Measurements from ENCODE around the gene KCNAB1.
A peak's percentile ranks its signal among the peaks of the same experiment; 100 is the strongest.

Gene KCNAB1

GRCh38 chr3:156448300-156448699 lies 327.9 kb downstream of the KCNAB1 start:
- peak; percentile 63 for ATAC-seq
- TF ChIP-seq ZNF70 (CRISPR knock-in tag; IDR thresholded peaks at IDR 0.05) (no peak), TOX (CRISPR knock-in tag; IDR thresholded peaks at IDR 0.05; ENCODE audit: borderline replicate concordance) (no peak), ZFP30 (CRISPR knock-in tag; IDR thresholded peaks at IDR 0.05) (no peak), ZFP3 (CRISPR knock-in tag; IDR thresholded peaks at IDR 0.05) (no peak), SNAI2 (CRISPR knock-in tag; IDR thresholded peaks at IDR 0.05) (no peak), ZNF565 (CRISPR knock-in tag; conservative IDR thresholded peaks at IDR 0.05; ENCODE audit: low read depth) (no peak), ESRRG (CRISPR knock-in tag; IDR thresholded peaks at IDR 0.05) (no peak), ISL1 (CRISPR knock-in tag; IDR thresholded peaks at IDR 0.05) (no peak), RARB (CRISPR knock-in tag; IDR thresholded peaks at IDR 0.05) (no peak), ZC3H10 (CRISPR knock-in tag; IDR thresholded peaks at IDR 0.05) (no peak), ARNTL (CRISPR knock-in tag; IDR thresholded peaks at IDR 0.05; ENCODE audit: borderline replicate concordance, low read depth) (no peak), TCF4 (CRISPR knock-in tag; IDR thresholded peaks at IDR 0.05; ENCODE audit: borderline replicate concordance) (no peak)

DNA sequence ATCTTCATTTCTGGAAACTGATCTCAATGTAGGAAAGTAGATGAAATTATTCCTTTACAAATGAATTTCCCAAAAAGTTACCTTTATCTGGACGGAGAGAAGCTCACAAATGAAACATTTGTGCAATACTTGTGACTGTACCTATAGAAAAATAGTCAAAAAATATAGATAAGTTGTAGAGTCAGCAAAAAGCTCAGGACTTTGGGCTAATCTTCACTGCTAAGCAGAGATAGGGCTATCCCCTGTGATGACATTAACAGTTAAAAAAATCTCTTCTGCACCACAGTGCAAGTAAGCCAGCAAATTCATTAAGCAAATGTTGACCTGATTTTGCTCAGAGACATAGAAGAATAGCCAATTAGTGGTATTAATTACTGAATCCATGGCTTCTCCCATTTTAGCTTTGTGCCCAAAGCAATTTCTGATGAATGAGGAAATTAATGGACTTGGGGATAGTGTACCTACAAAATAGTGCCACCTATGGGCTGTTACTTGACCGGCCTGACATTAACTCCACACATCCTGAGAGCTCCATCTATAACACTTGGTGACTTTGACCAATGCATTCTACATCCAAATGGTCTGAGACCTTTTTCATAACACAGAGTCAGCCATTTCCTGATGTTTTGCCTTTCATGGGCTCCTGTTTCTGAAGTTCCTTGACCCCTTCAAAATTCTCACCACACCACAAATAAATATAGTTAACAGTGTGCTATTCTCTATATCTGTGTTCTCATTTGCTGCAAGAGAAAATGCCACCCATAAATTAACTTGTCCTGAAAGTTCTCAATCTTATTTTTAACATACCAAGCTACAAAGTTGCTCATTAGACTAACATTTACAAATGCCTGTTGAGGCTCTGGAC lies 329.6 kb downstream of the KCNAB1 start:
- ATAC-seq: peak; percentile 84
- no peak for TF ChIP-seq ZC3H10 (CRISPR knock-in tag; IDR thresholded peaks at IDR 0.05)
- TF ChIP-seq ARNTL (CRISPR knock-in tag; IDR thresholded peaks at IDR 0.05; ENCODE audit: borderline replicate concordance, low read depth): no peak
- TF ChIP-seq, protein P1, sequence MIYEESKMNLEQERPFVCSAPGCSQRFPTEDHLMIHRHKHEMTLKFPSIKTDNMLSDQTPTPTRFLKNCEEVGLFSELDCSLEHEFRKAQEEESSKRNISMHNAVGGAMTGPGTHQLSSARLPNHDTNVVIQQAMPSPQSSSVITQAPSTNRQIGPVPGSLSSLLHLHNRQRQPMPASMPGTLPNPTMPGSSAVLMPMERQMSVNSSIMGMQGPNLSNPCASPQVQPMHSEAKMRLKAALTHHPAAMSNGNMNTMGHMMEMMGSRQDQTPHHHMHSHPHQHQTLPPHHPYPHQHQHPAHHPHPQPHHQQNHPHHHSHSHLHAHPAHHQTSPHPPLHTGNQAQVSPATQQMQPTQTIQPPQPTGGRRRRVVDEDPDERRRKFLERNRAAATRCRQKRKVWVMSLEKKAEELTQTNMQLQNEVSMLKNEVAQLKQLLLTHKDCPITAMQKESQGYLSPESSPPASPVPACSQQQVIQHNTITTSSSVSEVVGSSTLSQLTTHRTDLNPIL (CRISPR knock-in tag; IDR thresholded peaks at IDR 0.05; ENCODE audit: low read depth): no peak
- no peak for TF ChIP-seq ZNF8 (CRISPR knock-in tag; IDR thresholded peaks at IDR 0.05)
- no peak for TF ChIP-seq ZNF70 (CRISPR knock-in tag; IDR thresholded peaks at IDR 0.05)
- no peak for TF ChIP-seq PPARA (CRISPR knock-in tag; IDR thresholded peaks at IDR 0.05; ENCODE audit: borderline replicate concordance)
- TF ChIP-seq BACH2 (CRISPR knock-in tag; IDR thresholded peaks at IDR 0.05; ENCODE audit: borderline replicate concordance): no peak
- TF ChIP-seq RARB (CRISPR knock-in tag; IDR thresholded peaks at IDR 0.05): no peak
- no peak for TF ChIP-seq ESRRG (CRISPR knock-in tag; IDR thresholded peaks at IDR 0.05)
- no peak for TF ChIP-seq TSHZ2 (CRISPR knock-in tag; IDR thresholded peaks at IDR 0.05)
- no peak for TF ChIP-seq PATZ1 (CRISPR knock-in tag; IDR thresholded peaks at IDR 0.05; ENCODE audit: borderline replicate concordance)
- no peak for TF ChIP-seq CSRNP3 (CRISPR knock-in tag; IDR thresholded peaks at IDR 0.05)
- TF ChIP-seq TCF4 (CRISPR knock-in tag; IDR thresholded peaks at IDR 0.05; ENCODE audit: borderline replicate concordance): no peak
- no peak for TF ChIP-seq CSDC2 (CRISPR knock-in tag; IDR thresholded peaks at IDR 0.05)

DNA sequence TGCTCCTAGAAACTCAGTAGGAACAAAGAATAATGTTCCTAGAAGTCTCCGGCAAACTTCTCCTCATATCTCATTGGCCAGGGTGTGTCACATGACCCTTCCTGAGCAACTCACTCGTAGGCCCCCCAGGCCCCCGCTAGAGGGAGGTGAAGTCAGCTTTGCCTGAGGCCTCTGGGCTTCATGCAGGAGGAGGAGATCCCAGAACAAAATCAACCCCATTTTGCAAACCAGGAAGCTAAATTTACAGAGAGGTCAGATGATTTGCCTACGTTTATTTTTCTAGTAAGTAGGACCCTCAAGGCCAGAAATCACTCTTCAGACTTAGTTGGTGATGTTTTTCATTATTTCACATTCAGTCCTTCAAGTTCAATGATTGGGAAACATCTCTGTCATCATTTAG lies 335.5 kb downstream of the KCNAB1 start:
- no peak for ATAC-seq
- TF ChIP-seq TSHZ2 (CRISPR knock-in tag; IDR thresholded peaks at IDR 0.05): no peak
- TF ChIP-seq, protein P1 (CRISPR knock-in tag; IDR thresholded peaks at IDR 0.05; ENCODE audit: low read depth): no peak
- no peak for TF ChIP-seq CSRNP3 (CRISPR knock-in tag; IDR thresholded peaks at IDR 0.05)
- TF ChIP-seq TOX (CRISPR knock-in tag; IDR thresholded peaks at IDR 0.05; ENCODE audit: borderline replicate concordance): no peak
- TF ChIP-seq ARNTL (CRISPR knock-in tag; IDR thresholded peaks at IDR 0.05; ENCODE audit: borderline replicate concordance, low read depth): no peak
- TF ChIP-seq POU6F1 (CRISPR knock-in tag; IDR thresholded peaks at IDR 0.05; ENCODE audit: borderline replicate concordance, low read depth): no peak
